Measurements from ENCODE around the gene ZNF597.
A peak's percentile ranks its signal among the peaks of the same experiment; 100 is the strongest.

ZNF597 gene

GRCh38 chr16:3459401-3460090 lies 16.2 kb upstream of the ZNF597 start:
- no peaks in the 10 kb centered on the region for H4K20me1 ChIP-seq (ENCODE audit: control insufficient read depth, insufficient read depth, low read depth, low read length)
- TF ChIP-seq EZH2phosphoT487 (IDR thresholded peaks at IDR 0.05; ENCODE audit: borderline replicate concordance, low read length) (no peak), CTCF (IDR thresholded peaks at IDR 0.05; ENCODE audit: low read depth, low read length, poor library complexity, severe bottlenecking) (no peak)
- no peak overlapping the region for H3K27ac ChIP-seq (ENCODE audit: low read depth, low read length)

GRCh38 chr16:3458852-3459361 lies 15.6 kb upstream of the ZNF597 start:
- Histone ChIP-seq H3K4me1 (ENCODE audit: control insufficient read depth, low read length) (peaks cover 23% of the 10 kb centered on the region), H3K4me3 (ENCODE audit: low read length) (peak overlapping the region; percentile 93), H3K27me3 (ENCODE audit: control insufficient read depth, low read length) (no peaks in the 10 kb centered on the region), H3K9me2 (replicated peaks; ENCODE audit: control insufficient read depth, low read length) (no peaks in the 10 kb centered on the region), H3K79me2 (ENCODE audit: control insufficient read depth, low read length) (peaks cover 62% of the 10 kb centered on the region), H3K27ac (ENCODE audit: low read depth, low read length) (no peak overlapping the region), H3K9me3 (ENCODE audit: control insufficient read depth, insufficient read depth, low read length) (no peaks in the 10 kb centered on the region), H3K4me2 (ENCODE audit: low read length) (peak overlapping the region; percentile 92), H3K36me3 (ENCODE audit: control insufficient read depth, low read length) (no peaks in the 10 kb centered on the region; the same call in none of the 2 replicates), H3F3A (ENCODE audit: control insufficient read depth, insufficient read depth) (peaks cover 5% of the 10 kb centered on the region), H4K20me1 (ENCODE audit: control insufficient read depth, insufficient read depth, low read depth, low read length) (no peaks in the 10 kb centered on the region)
- TF ChIP-seq CTCF (IDR thresholded peaks at IDR 0.05; ENCODE audit: low read depth, low read length, poor library complexity, severe bottlenecking), result no peak

More at GRCh38 chr16:3459401-3460090, 16.2 kb upstream of the ZNF597 start:
- Histone ChIP-seq H3K36me3 (ENCODE audit: control insufficient read depth, low read length) (no peaks in the 10 kb centered on the region; the same call in none of the 2 replicates), H3K4me3 (ENCODE audit: low read length) (peak overlapping the region; percentile 93), H3K9me3 (ENCODE audit: control insufficient read depth, insufficient read depth, low read length) (no peaks in the 10 kb centered on the region), H3F3A (ENCODE audit: control insufficient read depth, insufficient read depth) (peaks cover 5% of the 10 kb centered on the region), H3K9me2 (replicated peaks; ENCODE audit: control insufficient read depth, low read length) (no peaks in the 10 kb centered on the region), H3K27me3 (ENCODE audit: control insufficient read depth, low read length) (no peaks in the 10 kb centered on the region), H3K79me2 (ENCODE audit: control insufficient read depth, low read length) (peaks cover 68% of the 10 kb centered on the region), H3K4me2 (ENCODE audit: low read length) (peak overlapping the region; percentile 92), H3K4me1 (ENCODE audit: control insufficient read depth, low read length) (peaks cover 23% of the 10 kb centered on the region)

- Histone ChIP-seq H3K79me2 (ENCODE audit: control insufficient read depth, low read length) (peaks cover 57% of the 10 kb centered on the region), H3K9me2 (replicated peaks; ENCODE audit: control insufficient read depth, low read length) (no peaks in the 10 kb centered on the region), H3K4me3 (ENCODE audit: low read length) (peak overlapping the region; percentile 93), H3F3A (ENCODE audit: control insufficient read depth, insufficient read depth) (peaks cover 5% of the 10 kb centered on the region), H3K27me3 (ENCODE audit: control insufficient read depth, low read length) (no peaks in the 10 kb centered on the region), H3K4me2 (ENCODE audit: low read length) (peak overlapping the region; percentile 92), H4K20me1 (ENCODE audit: control insufficient read depth, insufficient read depth, low read depth, low read length) (no peaks in the 10 kb centered on the region), H3K36me3 (ENCODE audit: control insufficient read depth, low read length) (no peaks in the 10 kb centered on the region; the same call in none of the 2 replicates), H3K4me1 (ENCODE audit: control insufficient read depth, low read length) (peaks cover 23% of the 10 kb centered on the region), H3K27ac (ENCODE audit: low read depth, low read length) (no peak overlapping the region), H3K9me3 (ENCODE audit: control insufficient read depth, insufficient read depth, low read length) (no peaks in the 10 kb centered on the region)
- TF ChIP-seq EZH2phosphoT487 (IDR thresholded peaks at IDR 0.05; ENCODE audit: borderline replicate concordance, low read length), result no peak
- no peak for TF ChIP-seq CTCF (IDR thresholded peaks at IDR 0.05; ENCODE audit: low read depth, low read length, poor library complexity, severe bottlenecking)
Measured at GRCh38 chr16:3458278-3458851, 15.1 kb upstream of the ZNF597 start.
